Measurements from ENCODE around the gene ZFAND3.
"Not testable (repeated sequence)": the region's sequence is repeated elsewhere in the genome, so short reads cannot be mapped to it uniquely, and the experiment has no call there.

The ZFAND3 gene

GRCh38 chr6:37878150-37878710, 58.7 kb downstream of the ZFAND3 start:
- H3K9me3 ChIP-seq (ENCODE audit: control insufficient read depth, low read length): no peaks in the 10 kb centered on the region
- H3K4me1 ChIP-seq (ENCODE audit: control insufficient read depth, insufficient read depth, low read length, poor library complexity, severe bottlenecking): peaks cover 12% of the 10 kb centered on the region
- 90 to 96% methylated on average over 4 to 5 of the region's 7 CpGs for WGBS, 2 experiments (ENCODE audit: insufficient coverage in 2 of 2)
- H3K4me3 ChIP-seq (ENCODE audit: extremely low read depth, insufficient read depth, low read length, poor library complexity, severe bottlenecking): no peak overlapping the region
- H3K36me3 ChIP-seq (ENCODE audit: control insufficient read depth, insufficient read depth, low read length): no peaks in the 10 kb centered on the region
- no peak overlapping the region for H3K27ac ChIP-seq (ENCODE audit: low read depth, low read length, severe bottlenecking)

DNA sequence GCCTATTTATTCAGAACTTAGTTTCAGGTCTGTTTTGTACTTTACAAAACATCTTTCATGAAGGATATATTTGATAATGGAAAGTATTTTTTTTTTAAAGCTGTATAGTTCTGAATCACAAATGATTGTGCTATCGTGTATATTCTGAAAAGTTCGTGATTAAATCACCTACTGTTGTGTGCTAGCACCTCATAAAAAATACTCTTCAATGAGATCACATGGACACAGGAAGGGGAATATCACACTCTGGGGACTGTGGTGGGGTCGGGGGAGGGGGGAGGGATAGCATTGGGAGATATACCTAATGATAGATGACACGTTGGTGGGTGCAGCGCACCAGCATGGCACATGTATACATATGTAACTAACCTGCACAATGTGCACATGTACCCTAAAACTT, 61.1 kb downstream of the ZFAND3 start:
- H3K4me1 ChIP-seq (ENCODE audit: control insufficient read depth, insufficient read depth, low read length, poor library complexity, severe bottlenecking): peaks cover 12% of the 10 kb centered on the region
- not testable (repeated sequence) for H3K9me3 ChIP-seq (ENCODE audit: control insufficient read depth, low read length); H3K36me3 ChIP-seq (ENCODE audit: control insufficient read depth, insufficient read depth, low read length); H3K4me3 ChIP-seq (ENCODE audit: extremely low read depth, insufficient read depth, low read length, poor library complexity, severe bottlenecking); H3K27ac ChIP-seq (ENCODE audit: low read depth, low read length, severe bottlenecking)
- WGBS, 2 experiments (ENCODE audit: insufficient coverage in 2 of 2): no CpG with 5 or more reads among the region's 5 CpGs

DNA sequence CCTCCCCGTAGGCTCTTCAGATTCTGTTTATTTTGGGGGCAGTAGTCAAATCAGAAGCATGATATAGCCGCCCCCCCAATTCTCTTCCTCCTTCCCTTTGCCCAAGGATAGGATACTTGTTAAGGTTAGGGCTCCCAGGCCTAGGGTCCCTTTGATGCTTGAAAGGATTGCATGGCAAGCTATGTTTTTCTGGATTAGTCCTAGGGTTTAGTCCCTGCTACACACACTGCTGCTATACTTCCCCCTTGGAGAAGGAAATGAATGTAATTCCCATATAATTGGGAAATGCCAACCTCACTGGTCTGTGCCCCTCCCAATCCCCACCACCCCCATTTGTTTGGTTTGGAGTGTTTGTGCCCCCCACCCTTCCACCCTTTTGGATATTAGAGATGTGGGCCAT, 62.8 kb downstream of the ZFAND3 start:
- Histone ChIP-seq H3K36me3 (ENCODE audit: control insufficient read depth, insufficient read depth, low read length) (no peaks in the 10 kb centered on the region), H3K4me1 (ENCODE audit: control insufficient read depth, insufficient read depth, low read length, poor library complexity, severe bottlenecking) (peaks cover 12% of the 10 kb centered on the region), H3K4me3 (ENCODE audit: extremely low read depth, insufficient read depth, low read length, poor library complexity, severe bottlenecking) (no peak overlapping the region), H3K27ac (ENCODE audit: low read depth, low read length, severe bottlenecking) (peak overlapping the region; percentile 63), H3K9me3 (ENCODE audit: control insufficient read depth, low read length) (no peaks in the 10 kb centered on the region)
- whole genome bisulfite sequencing, 2 experiments (ENCODE audit: insufficient coverage in 2 of 2): no CpG with 5 or more reads among the region's 2 CpGs

DNA sequence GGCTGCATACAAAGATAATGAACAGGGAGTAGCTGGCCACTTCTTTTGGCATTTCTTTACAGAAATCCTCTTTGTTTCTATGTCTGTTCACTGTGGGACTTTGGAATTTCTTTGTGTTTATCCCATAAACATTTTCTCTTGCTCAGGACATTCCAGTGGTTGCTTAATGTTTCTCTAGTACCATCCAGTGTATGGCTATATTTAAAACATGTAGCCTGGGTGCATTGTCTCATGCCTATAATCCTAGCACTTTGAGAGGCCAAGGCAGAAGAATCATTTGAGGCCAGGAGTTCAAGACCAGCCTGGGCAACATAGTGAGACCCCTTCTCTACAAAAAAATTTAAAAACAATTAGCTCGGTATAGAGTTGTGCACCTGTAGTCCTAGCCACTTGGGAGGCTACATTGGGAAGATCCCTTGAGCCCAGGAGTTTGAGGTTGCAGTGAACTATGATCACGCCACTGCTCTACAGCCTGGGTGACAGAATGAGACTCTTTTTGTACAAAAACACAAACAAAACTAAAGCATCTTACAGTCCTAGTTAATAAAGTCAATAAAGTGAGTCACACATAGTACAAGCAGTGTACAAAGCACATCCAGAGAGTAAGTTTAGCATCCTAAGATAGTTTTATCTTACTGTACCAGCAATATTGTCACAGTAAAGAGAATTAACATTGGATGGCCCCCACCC, 63.3 kb downstream of the ZFAND3 start:
- WGBS, 2 experiments (ENCODE audit: insufficient coverage in 2 of 2): 100% methylated on average over 1 to 2 of the region's 2 CpGs
- Histone ChIP-seq H3K4me3 (ENCODE audit: extremely low read depth, insufficient read depth, low read length, poor library complexity, severe bottlenecking) (no peak overlapping the region), H3K36me3 (ENCODE audit: control insufficient read depth, insufficient read depth, low read length) (no peaks in the 10 kb centered on the region), H3K27ac (ENCODE audit: low read depth, low read length, severe bottlenecking) (peak overlapping the region; percentile 63), H3K9me3 (ENCODE audit: control insufficient read depth, low read length) (no peaks in the 10 kb centered on the region), H3K4me1 (ENCODE audit: control insufficient read depth, insufficient read depth, low read length, poor library complexity, severe bottlenecking) (peaks cover 12% of the 10 kb centered on the region)

DNA sequence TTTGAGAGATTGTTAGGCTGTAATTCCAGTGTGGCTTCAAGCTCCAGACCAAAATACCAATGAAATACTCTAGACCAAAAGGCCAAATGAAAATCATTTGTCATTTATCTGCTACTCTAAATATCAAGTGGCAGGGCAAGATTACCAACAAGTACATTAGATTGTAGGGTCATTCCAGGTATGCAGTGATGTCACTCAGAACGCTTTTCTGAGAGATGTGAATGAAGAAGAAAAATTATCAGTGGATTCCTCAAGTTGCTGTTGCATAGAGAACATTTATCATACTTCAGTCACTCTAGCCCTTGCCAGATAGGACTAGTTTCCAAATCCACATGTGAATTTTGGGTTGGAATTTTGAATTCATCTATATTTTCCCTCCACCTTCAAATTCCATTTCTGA, 65.0 kb downstream of the ZFAND3 start:
- H3K4me1 ChIP-seq (ENCODE audit: control insufficient read depth, insufficient read depth, low read length, poor library complexity, severe bottlenecking): peaks cover 12% of the 10 kb centered on the region
- no peak overlapping the region for H3K4me3 ChIP-seq (ENCODE audit: extremely low read depth, insufficient read depth, low read length, poor library complexity, severe bottlenecking)
- no peaks in the 10 kb centered on the region for H3K36me3 ChIP-seq (ENCODE audit: control insufficient read depth, insufficient read depth, low read length)
- no CpG with 5 or more reads among the region's 1 CpG for WGBS, 2 experiments (ENCODE audit: insufficient coverage in 2 of 2)
- no peaks in the 10 kb centered on the region for H3K9me3 ChIP-seq (ENCODE audit: control insufficient read depth, low read length)
- H3K27ac ChIP-seq (ENCODE audit: low read depth, low read length, severe bottlenecking): no peak overlapping the region

- Histone ChIP-seq H3K4me3 (ENCODE audit: extremely low read depth, insufficient read depth, low read length, poor library complexity, severe bottlenecking) (no peak overlapping the region), H3K36me3 (ENCODE audit: control insufficient read depth, insufficient read depth, low read length) (peaks cover 3% of the 10 kb centered on the region), H3K9me3 (ENCODE audit: control insufficient read depth, low read length) (no peaks in the 10 kb centered on the region), H3K27ac (ENCODE audit: low read depth, low read length, severe bottlenecking) (no peak overlapping the region), H3K4me1 (ENCODE audit: control insufficient read depth, insufficient read depth, low read length, poor library complexity, severe bottlenecking) (no peaks in the 10 kb centered on the region)
- no CpG with 5 or more reads among the region's 4 CpGs for WGBS, 2 experiments (ENCODE audit: insufficient coverage in 2 of 2)
Measured at GRCh38 chr6:37889051-37889450, 69.5 kb downstream of the ZFAND3 start.

- peaks cover 7% of the 10 kb centered on the region for H3K36me3 ChIP-seq (ENCODE audit: control insufficient read depth, insufficient read depth, low read length)
- no peak overlapping the region for H3K4me3 ChIP-seq (ENCODE audit: extremely low read depth, insufficient read depth, low read length, poor library complexity, severe bottlenecking)
- H3K27ac ChIP-seq (ENCODE audit: low read depth, low read length, severe bottlenecking): no peak overlapping the region
- H3K4me1 ChIP-seq (ENCODE audit: control insufficient read depth, insufficient read depth, low read length, poor library complexity, severe bottlenecking): no peaks in the 10 kb centered on the region
- H3K9me3 ChIP-seq (ENCODE audit: control insufficient read depth, low read length): no peaks in the 10 kb centered on the region
Measured at GRCh38 chr6:37889486-37889885, 70.0 kb downstream of the ZFAND3 start.

DNA sequence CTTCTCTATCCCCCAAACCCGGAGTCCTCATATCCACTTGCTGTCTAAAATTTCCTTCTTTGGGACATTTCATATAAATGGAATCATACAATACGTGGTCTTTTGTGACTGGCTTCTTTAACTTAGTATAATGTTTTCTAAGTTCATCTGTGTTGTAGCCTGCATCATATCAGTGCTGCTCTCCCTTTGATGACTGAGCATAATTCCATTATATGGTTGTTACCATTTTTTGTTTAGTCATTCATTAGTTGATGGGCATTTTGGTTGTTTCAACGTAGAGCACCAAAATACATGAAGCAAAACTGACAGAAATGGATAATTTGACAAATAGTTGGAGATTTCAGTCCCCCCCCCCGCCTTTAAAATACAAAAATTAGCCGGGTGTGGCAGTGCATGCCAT, 71.5 kb downstream of the ZFAND3 start:
- 73% methylated on average over 3 of the region's 5 CpGs; no CpG with 5 or more reads in 1 of the 2 experiments for WGBS, 2 experiments (ENCODE audit: insufficient coverage in 2 of 2)
- Histone ChIP-seq H3K4me1 (ENCODE audit: control insufficient read depth, insufficient read depth, low read length, poor library complexity, severe bottlenecking) (no peaks in the 10 kb centered on the region), H3K4me3 (ENCODE audit: extremely low read depth, insufficient read depth, low read length, poor library complexity, severe bottlenecking) (no peak overlapping the region), H3K9me3 (ENCODE audit: control insufficient read depth, low read length) (no peaks in the 10 kb centered on the region), H3K36me3 (ENCODE audit: control insufficient read depth, insufficient read depth, low read length) (peaks cover 8% of the 10 kb centered on the region), H3K27ac (ENCODE audit: low read depth, low read length, severe bottlenecking) (no peak overlapping the region)

GRCh38 chr6:37893257-37893656, 73.7 kb downstream of the ZFAND3 start:
- Histone ChIP-seq H3K4me1 (ENCODE audit: control insufficient read depth, insufficient read depth, low read length, poor library complexity, severe bottlenecking) (peaks cover 9% of the 10 kb centered on the region), H3K9me3 (ENCODE audit: control insufficient read depth, low read length) (no peaks in the 10 kb centered on the region), H3K36me3 (ENCODE audit: control insufficient read depth, insufficient read depth, low read length) (peaks cover 8% of the 10 kb centered on the region), H3K27ac (ENCODE audit: low read depth, low read length, severe bottlenecking) (no peak overlapping the region), H3K4me3 (ENCODE audit: extremely low read depth, insufficient read depth, low read length, poor library complexity, severe bottlenecking) (no peak overlapping the region)
- 83 to 100% methylated on average over 1 of the region's 3 CpGs for WGBS, 2 experiments (ENCODE audit: insufficient coverage in 2 of 2)

GRCh38 chr6:37893734-37894133, 74.2 kb downstream of the ZFAND3 start:
- 91 to 96% methylated on average over 6 to 9 of the region's 9 CpGs for WGBS, 2 experiments (ENCODE audit: insufficient coverage in 2 of 2)
- H3K36me3 ChIP-seq (ENCODE audit: control insufficient read depth, insufficient read depth, low read length); H3K4me3 ChIP-seq (ENCODE audit: extremely low read depth, insufficient read depth, low read length, poor library complexity, severe bottlenecking); H3K9me3 ChIP-seq (ENCODE audit: control insufficient read depth, low read length); H3K27ac ChIP-seq (ENCODE audit: low read depth, low read length, severe bottlenecking); H3K4me1 ChIP-seq (ENCODE audit: control insufficient read depth, insufficient read depth, low read length, poor library complexity, severe bottlenecking): not testable (repeated sequence)

GRCh38 chr6:37894585-37894984, 75.1 kb downstream of the ZFAND3 start:
- Histone ChIP-seq H3K27ac (ENCODE audit: low read depth, low read length, severe bottlenecking) (no peak overlapping the region), H3K4me1 (ENCODE audit: control insufficient read depth, insufficient read depth, low read length, poor library complexity, severe bottlenecking) (peaks cover 9% of the 10 kb centered on the region), H3K4me3 (ENCODE audit: extremely low read depth, insufficient read depth, low read length, poor library complexity, severe bottlenecking) (no peak overlapping the region), H3K36me3 (ENCODE audit: control insufficient read depth, insufficient read depth, low read length) (peaks cover 8% of the 10 kb centered on the region), H3K9me3 (ENCODE audit: control insufficient read depth, low read length) (no peaks in the 10 kb centered on the region)
- WGBS, 2 experiments (ENCODE audit: insufficient coverage in 2 of 2): 100% methylated on average over 1 of the region's 5 CpGs; no CpG with 5 or more reads in 1 of the 2 experiments
